DMS153 treated with DMSO at 0.1 percent for 48 hours (cell line): Measurements from ENCODE around the gene COX14.
A peak's percentile ranks its signal among the peaks of the same experiment; 100 is the strongest.
"Not testable (repeated sequence)": the region's sequence is repeated elsewhere in the genome, so short reads cannot be mapped to it uniquely, and the experiment has no call there.

Experiments
- DNase-seq: peaks from one replicate; lab custom pipeline; 2025; ENCODE audit not compliant: unreplicated experiment; lab: John Stamatoyannopoulos, UW

COX14 gene

GRCh38 chr12:50107416-50108268 lies 4.4 kb upstream of the COX14 start:
- no peak for DNase-seq

GRCh38 chr12:50109319-50109718 lies 2.7 kb upstream of the COX14 start:
- no peak for DNase-seq

GRCh38 chr12:50110127-50110761 lies 1.8 kb upstream of the COX14 start:
- DNase-seq, result peak; percentile 31

- DNase-seq, result peak; percentile 68
Observed at GRCh38 chr12:50110762-50111351, 1.2 kb upstream of the COX14 start.

GRCh38 chr12:50111395-50111692 lies 692 bp upstream of the COX14 start:
- DNase-seq, result no peak

- no peak for DNase-seq
Observed at GRCh38 chr12:50112456-50113218, 601 bp downstream of the COX14 start.

GRCh38 chr12:50117057-50117622 lies 5.1 kb downstream of the COX14 start:
- no peak for DNase-seq

GRCh38 chr12:50119387-50119786 lies 7.4 kb downstream of the COX14 start:
- no peak for DNase-seq

GRCh38 chr12:50120521-50120920 lies 8.5 kb downstream of the COX14 start:
- no peak for DNase-seq

- no peak for DNase-seq
Observed at GRCh38 chr12:50120953-50121352, 8.9 kb downstream of the COX14 start.

- no peak for DNase-seq
Observed at GRCh38 chr12:50121641-50122040, 9.6 kb downstream of the COX14 start.

- DNase-seq, result no peak
Observed at GRCh38 chr12:50123203-50123602, 11.2 kb downstream of the COX14 start.

- no peak for DNase-seq
Observed at GRCh38 chr12:50127546-50127945, 15.5 kb downstream of the COX14 start.

GRCh38 chr12:50129290-50129689 lies 17.3 kb downstream of the COX14 start:
- DNase-seq, result no peak

GRCh38 chr12:50132505-50133135 lies 20.6 kb downstream of the COX14 start:
- DNase-seq, result no peak

GRCh38 chr12:50142993-50143392 lies 31.0 kb downstream of the COX14 start:
- no peak for DNase-seq

GRCh38 chr12:50145439-50145838 lies 33.4 kb downstream of the COX14 start:
- no peak for DNase-seq

GRCh38 chr12:50147281-50147680 lies 35.2 kb downstream of the COX14 start:
- DNase-seq, result no peak

- not testable (repeated sequence) for DNase-seq
Observed at GRCh38 chr12:50148011-50148410, 36.0 kb downstream of the COX14 start.

- no peak for DNase-seq
Observed at GRCh38 chr12:50149311-50149710, 37.3 kb downstream of the COX14 start.
